HepG2 (cell line): Measurements from ENCODE around the gene LRP5. TPM values are rescaled to one million over a fixed set of nuclear protein-coding genes. Genes with fewer than 3 reads are reported as not detected.
A peak's percentile ranks its signal among the peaks of the same experiment; 100 is the strongest.

Experiments
- AHDC1 ChIP-seq: sonication (generic); formaldehyde crosslinking; IDR thresholded peaks from 2 replicates; pipeline ENCODE4 v1.5.1; 2020; ENCODE audit warnings: mild to moderate bottlenecking, missing genetic modification reagents, borderline replicate concordance
- HMG20A ChIP-seq: IDR thresholded peaks from 2 replicates; pipeline ENCODE4 v1.6.1; 2016; ENCODE audit warnings: borderline replicate concordance
- HMGXB4 ChIP-seq, 2 experiments: sonication (generic) in 1 of 2; formaldehyde crosslinking in 1 of 2; IDR thresholded peaks; 2 replicates each; pipeline versions ENCODE4 v1.4.0 to v1.6.1; 2018 to 2020; ENCODE audit warnings: missing genetic modification reagents in 2 of 2, borderline replicate concordance in 1 of 2, low read depth in 1 of 2, mild to moderate bottlenecking in 1 of 2, missing biosample characterization in 1 of 2
- KDM3A ChIP-seq: IDR thresholded peaks from 2 replicates; pipeline ENCODE4 v1.6.1; 2018; ENCODE audit warnings: low read depth, missing compliant biosample characterization
- MATR3 ChIP-seq: sonication (generic); formaldehyde crosslinking; IDR thresholded peaks from 2 replicates; pipeline ENCODE4 v1.4.0; 2020; ENCODE audit warnings: missing genetic modification reagents
- NFYC ChIP-seq: IDR thresholded peaks from 2 replicates; pipeline ENCODE4 v1.6.1; 2016; ENCODE audit warnings: missing genetic modification reagents, missing compliant biosample characterization
- POLR2AphosphoS2 ChIP-seq: IDR thresholded peaks from 2 replicates; pipeline ENCODE4 v1.6.1; 2011; ENCODE audit warnings: low read depth, low read length, improper control_type of control experiment
- RARG ChIP-seq: sonication (generic); formaldehyde crosslinking; IDR thresholded peaks from 2 replicates; pipeline ENCODE4 v1.4.0; 2020; ENCODE audit warnings: low read depth, mild to moderate bottlenecking, missing genetic modification reagents
- TBX2 ChIP-seq: sonication (generic); formaldehyde crosslinking; IDR thresholded peaks from 2 replicates; pipeline ENCODE4 v1.5.0; 2020; ENCODE audit warnings: missing genetic modification reagents, mild to moderate bottlenecking, borderline replicate concordance
- ZNF562 ChIP-seq: sonication (generic); formaldehyde crosslinking; IDR thresholded peaks from 2 replicates; pipeline ENCODE4 v1.8.0; 2022; ENCODE audit warnings: missing genetic modification reagents, borderline replicate concordance
- ZNF646 ChIP-seq: sonication (generic); formaldehyde crosslinking; IDR thresholded peaks from 2 replicates; pipeline ENCODE4 v1.9.0; 2021; ENCODE audit warnings: mild to moderate bottlenecking, missing genetic modification reagents
- ZNF749 ChIP-seq: sonication (generic); formaldehyde crosslinking; IDR thresholded peaks from 2 replicates; pipeline ENCODE4 v1.8.0; 2022; ENCODE audit warnings: mild to moderate bottlenecking, missing genetic modification reagents, moderate library complexity, borderline replicate concordance
- ZSCAN22 ChIP-seq: sonication (generic); formaldehyde crosslinking; IDR thresholded peaks from 2 replicates; pipeline ENCODE4 v1.4.0; 2020; ENCODE audit warnings: mild to moderate bottlenecking, missing genetic modification reagents
- polyA plus RNA-seq, 8 experiments: library from polyadenylated mRNA; depleted of rRNA in 3 of 8; stranded (reverse) in 7 of 8; unstranded in 1 of 8; fragments of >200 nt; fragmentation: Illumina TruSeq in 4 of 8; extraction: Trizol in 4 of 8; gene quantifications; 2 replicates each; pipeline versions ENCODE4 v1.2.1 to v1.2.3, GENCODE V29; 2011 to 2016; ENCODE audit warnings: low read depth in 4 of 8, missing spikeins in 1 of 8, mixed read lengths in 1 of 8; ENCODE audit not compliant: insufficient read depth in 1 of 8
- total RNA-seq, 5 experiments: library from RNA; depleted of rRNA; stranded (reverse); fragments of >200 nt; fragmentation: Illumina TruSeq; extraction: Trizol; gene quantifications; 2 replicates each; pipeline ENCODE4 v1.2.3, GENCODE V29; 2016; ENCODE audit warnings: low read depth in 1 of 5

The LRP5 gene
- total and polyA plus RNA-seq, 2 of the 13 experiments (the other 11 are each of a cell fraction or from before 2014, with no cell fraction given) = 40.4 to 64.0 TPM

- peak; percentile 78 to 85; a peak in 3 of 4 replicates for TF ChIP-seq HMGXB4 (CRISPR knock-in tag; IDR thresholded peaks at IDR 0.05; ENCODE audit: borderline replicate concordance in 1 of 2, low read depth in 1 of 2)
- TF ChIP-seq ZSCAN22 = 0 out of 2 replicates have a peak, but pooled peaks have one; percentile 47
- TF ChIP-seq AHDC1 (CRISPR knock-in tag) = 0 out of 2 replicates have a peak, but pooled peaks have one; percentile 69
- no peak for TF ChIP-seq ZNF646 (CRISPR knock-in tag)
- TF ChIP-seq HMG20A (CRISPR knock-in tag) = peak; percentile 69; the same call in 1 of the 2 replicates
- 0 out of 2 replicates have a peak, but pooled peaks have one; percentile 17 for TF ChIP-seq POLR2AphosphoS2
- peak; percentile 75 for TF ChIP-seq KDM3A (CRISPR knock-in tag)
- TF ChIP-seq MATR3 (CRISPR knock-in tag) = no peak
- 0 out of 2 replicates have a peak, but pooled peaks have one; percentile 77 for TF ChIP-seq ZNF749 (CRISPR knock-in tag)
- no peak for TF ChIP-seq RARG (CRISPR knock-in tag)
- TF ChIP-seq NFYC (CRISPR knock-in tag) = no peak
- TF ChIP-seq ZNF562 (CRISPR knock-in tag) = no peak
- TF ChIP-seq TBX2 (CRISPR knock-in tag) = peak; percentile 94
These were observed 14.4 kb upstream of the LRP5 start (continued) for GRCh38 chr11:68297812-68298658.
